Measurements from ENCODE around the gene CDK19. TPM values are rescaled to one million over a fixed set of nuclear protein-coding genes. Genes with fewer than 3 reads are reported as not detected.

The CDK19 gene
- total RNA-seq, 2 donors from 2014 or later = 16.8 to 20.8 TPM

- no peaks in the 10 kb centered on the region for H3K9me3 ChIP-seq (ENCODE audit: control insufficient read depth, low read length)
- Mint-ChIP-seq H3K27ac (no peak overlapping the region), H3K4me3 (no peak overlapping the region), H3K9me3 (no peaks in the 10 kb centered on the region), H3K36me3 (ENCODE audit: low read depth) (peaks cover 4% of the 10 kb centered on the region), H3K27me3 (ENCODE audit: insufficient read depth) (no peaks in the 10 kb centered on the region), H3K4me1 (peaks cover 39% of the 10 kb centered on the region)
- DNase-seq = no peak
- no peaks in the 10 kb centered on the region for H3K27me3 ChIP-seq (ENCODE audit: control insufficient read depth, insufficient read depth, low read length, poor library complexity, severe bottlenecking)
- peaks cover 26% of the 10 kb centered on the region for H3K4me1 ChIP-seq (ENCODE audit: control insufficient read depth, insufficient read depth, low read length)
- no peak overlapping the region for H3K27ac ChIP-seq (ENCODE audit: low read depth, low read length)
- TF ChIP-seq, protein P1, sequence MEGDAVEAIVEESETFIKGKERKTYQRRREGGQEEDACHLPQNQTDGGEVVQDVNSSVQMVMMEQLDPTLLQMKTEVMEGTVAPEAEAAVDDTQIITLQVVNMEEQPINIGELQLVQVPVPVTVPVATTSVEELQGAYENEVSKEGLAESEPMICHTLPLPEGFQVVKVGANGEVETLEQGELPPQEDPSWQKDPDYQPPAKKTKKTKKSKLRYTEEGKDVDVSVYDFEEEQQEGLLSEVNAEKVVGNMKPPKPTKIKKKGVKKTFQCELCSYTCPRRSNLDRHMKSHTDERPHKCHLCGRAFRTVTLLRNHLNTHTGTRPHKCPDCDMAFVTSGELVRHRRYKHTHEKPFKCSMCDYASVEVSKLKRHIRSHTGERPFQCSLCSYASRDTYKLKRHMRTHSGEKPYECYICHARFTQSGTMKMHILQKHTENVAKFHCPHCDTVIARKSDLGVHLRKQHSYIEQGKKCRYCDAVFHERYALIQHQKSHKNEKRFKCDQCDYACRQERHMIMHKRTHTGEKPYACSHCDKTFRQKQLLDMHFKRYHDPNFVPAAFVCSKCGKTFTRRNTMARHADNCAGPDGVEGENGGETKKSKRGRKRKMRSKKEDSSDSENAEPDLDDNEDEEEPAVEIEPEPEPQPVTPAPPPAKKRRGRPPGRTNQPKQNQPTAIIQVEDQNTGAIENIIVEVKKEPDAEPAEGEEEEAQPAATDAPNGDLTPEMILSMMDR (conservative IDR thresholded peaks at IDR 0.05) = no peak
- no peaks in the 10 kb centered on the region for H3K36me3 ChIP-seq (ENCODE audit: control insufficient read depth, insufficient read depth, low read length)
- WGBS, 2 experiments (ENCODE audit: insufficient coverage in 1 of 2, insufficient read length in 1 of 2) = 93 to 100% methylated on average over 1 to 5 of the region's 5 CpGs
- H3K4me3 ChIP-seq (ENCODE audit: low read length) = no peak overlapping the region
- H3K9ac ChIP-seq (ENCODE audit: extremely low read depth, low read length, poor library complexity, severe bottlenecking) = no peak overlapping the region
Measured at GRCh38 chr6:110690916-110691315, 124.4 kb downstream of the CDK19 start.

DNA sequence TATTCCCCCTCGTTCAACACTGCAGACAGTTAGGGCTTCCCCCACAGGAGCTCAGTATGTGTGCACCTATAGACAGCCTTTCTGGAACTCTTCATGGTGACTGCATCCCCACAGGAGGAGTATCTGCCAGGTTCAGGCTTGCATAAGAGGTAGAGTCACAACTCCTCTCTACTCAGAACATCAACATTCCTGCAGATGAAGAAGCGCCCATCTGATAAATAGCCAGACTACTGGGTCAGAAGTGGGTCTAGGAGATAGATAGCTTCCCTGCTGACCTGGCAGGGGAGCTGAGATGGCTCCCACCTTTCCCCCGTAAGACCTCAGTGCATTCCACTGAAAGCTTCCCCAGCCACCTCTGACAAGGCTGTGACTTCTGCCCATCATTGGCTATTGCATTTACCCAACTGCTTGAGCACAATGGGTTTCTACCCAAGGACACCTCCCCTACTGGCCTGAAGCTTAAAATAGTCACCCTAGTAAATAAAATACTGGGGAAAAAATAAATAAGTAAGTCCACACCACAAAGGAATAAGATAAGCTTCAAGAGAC is 125.1 kb downstream of the CDK19 start:
- H3K36me3 Mint-ChIP-seq (ENCODE audit: low read depth) = peaks cover 4% of the 10 kb centered on the region
- H3K27me3 ChIP-seq (ENCODE audit: control insufficient read depth, insufficient read depth, low read length, poor library complexity, severe bottlenecking) = no peaks in the 10 kb centered on the region

GRCh38 chr6:110689275-110689935 is 125.9 kb downstream of the CDK19 start:
- H3K9ac ChIP-seq (ENCODE audit: extremely low read depth, low read length, poor library complexity, severe bottlenecking) = no peak overlapping the region
- Mint-ChIP-seq H3K9me3 (no peaks in the 10 kb centered on the region), H3K27ac (peak overlapping the region; percentile 45), H3K36me3 (ENCODE audit: low read depth) (peaks cover 4% of the 10 kb centered on the region), H3K4me3 (no peak overlapping the region), H3K27me3 (ENCODE audit: insufficient read depth) (no peaks in the 10 kb centered on the region), H3K4me1 (peaks cover 39% of the 10 kb centered on the region)
- peaks cover 26% of the 10 kb centered on the region for H3K4me1 ChIP-seq (ENCODE audit: control insufficient read depth, insufficient read depth, low read length)
- TF ChIP-seq, protein P1 (conservative IDR thresholded peaks at IDR 0.05) = no peak
- no peaks in the 10 kb centered on the region for H3K27me3 ChIP-seq (ENCODE audit: control insufficient read depth, insufficient read depth, low read length, poor library complexity, severe bottlenecking)
- 91 to 95% methylated on average over 5 to 6 of the region's 6 CpGs for WGBS, 2 experiments (ENCODE audit: insufficient coverage in 1 of 2, insufficient read length in 1 of 2)
- no peaks in the 10 kb centered on the region for H3K9me3 ChIP-seq (ENCODE audit: control insufficient read depth, low read length)
- no peaks in the 10 kb centered on the region for H3K36me3 ChIP-seq (ENCODE audit: control insufficient read depth, insufficient read depth, low read length)
- peak; percentile 54 for DNase-seq
- H3K4me3 ChIP-seq (ENCODE audit: low read length) = no peak overlapping the region
- H3K27ac ChIP-seq (ENCODE audit: low read depth, low read length) = no peak overlapping the region

More for the DNA sequence above, 125.1 kb downstream of the CDK19 start:
- no peaks in the 10 kb centered on the region for H3K9me3 ChIP-seq (ENCODE audit: control insufficient read depth, low read length)
- Mint-ChIP-seq H3K4me3 (no peak overlapping the region), H3K4me1 (peaks cover 39% of the 10 kb centered on the region), H3K27me3 (ENCODE audit: insufficient read depth) (no peaks in the 10 kb centered on the region), H3K9me3 (no peaks in the 10 kb centered on the region), H3K27ac (peak overlapping the region; percentile 45)
- H3K4me3 ChIP-seq (ENCODE audit: low read length) = no peak overlapping the region
- no peak overlapping the region for H3K27ac ChIP-seq (ENCODE audit: low read depth, low read length)
- 58 to 59% methylated on average over 2 to 3 of the region's 3 CpGs for WGBS, 2 experiments (ENCODE audit: insufficient coverage in 1 of 2, insufficient read length in 1 of 2)
- peak; percentile 65 for DNase-seq
- no peaks in the 10 kb centered on the region for H3K36me3 ChIP-seq (ENCODE audit: control insufficient read depth, insufficient read depth, low read length)
- peaks cover 26% of the 10 kb centered on the region for H3K4me1 ChIP-seq (ENCODE audit: control insufficient read depth, insufficient read depth, low read length)
- TF ChIP-seq, protein P1 (conservative IDR thresholded peaks at IDR 0.05) = no peak
- H3K9ac ChIP-seq (ENCODE audit: extremely low read depth, low read length, poor library complexity, severe bottlenecking) = no peak overlapping the region
